Measurements from ENCODE around the gene SLC35C1.
"Not testable (repeated sequence)": the region's sequence is repeated elsewhere in the genome, so short reads cannot be mapped to it uniquely, and the experiment has no call there.

Gene SLC35C1

GRCh38 chr11:45806072-45806933 lies 1.4 kb downstream of the SLC35C1 start:
- no peak for TF ChIP-seq CTCF (conservative IDR thresholded peaks at IDR 0.05; ENCODE audit: low read depth, low read length)
- Histone ChIP-seq H3K4me2 (peak overlapping the region; percentile 94), H3K4me3 (IDR thresholded peaks at IDR 0.05; ENCODE audit: insufficient read depth, low read depth, low read length) (no peak overlapping the region), H3K36me3 (ENCODE audit: insufficient read depth) (no peaks in the 10 kb centered on the region), H3K9ac (peak overlapping the region; percentile 50; the same call in 1 of the 2 replicates), H3K27me3 (ENCODE audit: insufficient read depth, low read depth) (no peaks in the 10 kb centered on the region), H2AFZ (ENCODE audit: low read depth) (no peak overlapping the region), H4K20me1 (ENCODE audit: insufficient read depth) (no peaks in the 10 kb centered on the region), H3K27ac (no peak overlapping the region), H3K79me2 (ENCODE audit: insufficient read depth, low read depth) (peaks cover 28% of the 10 kb centered on the region), H3K4me1 (ENCODE audit: low read depth, poor library complexity, severe bottlenecking) (peaks cover 33% of the 10 kb centered on the region)

- TF ChIP-seq CTCF (conservative IDR thresholded peaks at IDR 0.05; ENCODE audit: low read depth, low read length) = no peak
- H4K20me1 ChIP-seq (ENCODE audit: insufficient read depth) = no peaks in the 10 kb centered on the region
- H3K36me3 ChIP-seq (ENCODE audit: insufficient read depth) = no peaks in the 10 kb centered on the region
- no peaks in the 10 kb centered on the region for H3K27me3 ChIP-seq (ENCODE audit: insufficient read depth, low read depth)
- H3K4me2 ChIP-seq = peak overlapping the region; percentile 94
- H3K4me1 ChIP-seq (ENCODE audit: low read depth, poor library complexity, severe bottlenecking) = peaks cover 33% of the 10 kb centered on the region
- no peak overlapping the region for H2AFZ ChIP-seq (ENCODE audit: low read depth)
- H3K9ac ChIP-seq = no peak overlapping the region
- H3K27ac ChIP-seq = no peak overlapping the region
- H3K79me2 ChIP-seq (ENCODE audit: insufficient read depth, low read depth) = peaks cover 28% of the 10 kb centered on the region
- H3K4me3 ChIP-seq (IDR thresholded peaks at IDR 0.05; ENCODE audit: insufficient read depth, low read depth, low read length) = no peak overlapping the region
Observed at GRCh38 chr11:45806937-45807791, 2.2 kb downstream of the SLC35C1 start.

- Histone ChIP-seq H3K4me2 (peak overlapping the region; percentile 94; the same call in 1 of the 2 replicates), H3K9ac (no peak overlapping the region), H3K27me3 (ENCODE audit: insufficient read depth, low read depth) (no peaks in the 10 kb centered on the region), H3K27ac (no peak overlapping the region), H3K36me3 (ENCODE audit: insufficient read depth) (no peaks in the 10 kb centered on the region), H3K4me1 (ENCODE audit: low read depth, poor library complexity, severe bottlenecking) (peaks cover 33% of the 10 kb centered on the region), H4K20me1 (ENCODE audit: insufficient read depth) (no peaks in the 10 kb centered on the region), H2AFZ (ENCODE audit: low read depth) (no peak overlapping the region), H3K79me2 (ENCODE audit: insufficient read depth, low read depth) (peaks cover 28% of the 10 kb centered on the region), H3K4me3 (IDR thresholded peaks at IDR 0.05; ENCODE audit: insufficient read depth, low read depth, low read length) (no peak overlapping the region)
- no peak for TF ChIP-seq CTCF (conservative IDR thresholded peaks at IDR 0.05; ENCODE audit: low read depth, low read length)
Observed at GRCh38 chr11:45807792-45808238, 2.9 kb downstream of the SLC35C1 start.

- H2AFZ ChIP-seq (ENCODE audit: low read depth); H3K27me3 ChIP-seq (ENCODE audit: insufficient read depth, low read depth); H3K36me3 ChIP-seq (ENCODE audit: insufficient read depth); H3K9ac ChIP-seq; H3K27ac ChIP-seq; H3K4me3 ChIP-seq (IDR thresholded peaks at IDR 0.05; ENCODE audit: insufficient read depth, low read depth, low read length); H3K4me2 ChIP-seq; H4K20me1 ChIP-seq (ENCODE audit: insufficient read depth): not testable (repeated sequence)
- Histone ChIP-seq H3K79me2 (ENCODE audit: insufficient read depth, low read depth) (peaks cover 28% of the 10 kb centered on the region), H3K4me1 (ENCODE audit: low read depth, poor library complexity, severe bottlenecking) (peaks cover 33% of the 10 kb centered on the region)
Observed at GRCh38 chr11:45808427-45808826, 3.5 kb downstream of the SLC35C1 start.

All from KMS-11 (cell line).